Progenitor cell of endocrine pancreas (in vitro differentiated cells): ENCODE measurements around the gene FOXP1. TPM values are rescaled to one million over a fixed set of nuclear protein-coding genes. Genes with fewer than 3 reads are reported as not detected.
A peak's percentile ranks its signal among the peaks of the same experiment; 100 is the strongest.

Source experiments
- DNase-seq: peaks from one replicate; pipeline ENCODE4 v3.0.0; 2021; ENCODE audit warnings: low spot score; ENCODE audit not compliant: unreplicated experiment
- H3K27ac Mint-ChIP-seq: 2 replicates; pipeline ENCODE4 v1.8.0; 2021; ENCODE audit warnings: mild to moderate bottlenecking, moderate library complexity, mixed read lengths
- H3K27me3 Mint-ChIP-seq: 2 replicates; pipeline ENCODE4 v1.8.0; 2021; ENCODE audit warnings: mixed read lengths
- H3K36me3 Mint-ChIP-seq: 2 replicates; pipeline ENCODE4 v1.8.0; 2022; ENCODE audit warnings: mixed read lengths; ENCODE audit not compliant: insufficient read depth
- H3K4me1 Mint-ChIP-seq: 2 replicates; pipeline ENCODE4 v1.8.0; 2021; ENCODE audit warnings: low read depth, mixed read lengths
- H3K4me3 Mint-ChIP-seq: 2 replicates; pipeline ENCODE4 v1.8.0; 2021; ENCODE audit warnings: low read depth, mild to moderate bottlenecking, moderate library complexity, mixed read lengths
- H3K9me3 Mint-ChIP-seq: 2 replicates; pipeline ENCODE4 v1.8.0; 2021; ENCODE audit warnings: low read depth, mixed read lengths
- total RNA-seq: library from RNA; stranded (reverse); gene quantifications from 2 replicates; pipeline ENCODE4 v1.2.1, GENCODE V29; 2021
- TF ChIP-seq, protein P1 (sequence below): fragments of 200-600 bp; sonication (generic); IDR thresholded peaks from one replicate; pipeline ENCODE4 v1.5.0; 2021; ENCODE audit warnings: antibody characterized with exemption, mild to moderate bottlenecking; ENCODE audit not compliant: unreplicated experiment

Gene FOXP1
- total RNA-seq, 1 donor from 2014 or later, result 242 TPM

- Mint-ChIP-seq H3K27ac (peak overlapping the region; percentile 11), H3K4me3 (no peak overlapping the region), H3K36me3 (no peaks in the 10 kb centered on the region), H3K27me3 (no peaks in the 10 kb centered on the region), H3K4me1 (peaks cover 6% of the 10 kb centered on the region), H3K9me3 (no peaks in the 10 kb centered on the region)
- TF ChIP-seq, protein P1, sequence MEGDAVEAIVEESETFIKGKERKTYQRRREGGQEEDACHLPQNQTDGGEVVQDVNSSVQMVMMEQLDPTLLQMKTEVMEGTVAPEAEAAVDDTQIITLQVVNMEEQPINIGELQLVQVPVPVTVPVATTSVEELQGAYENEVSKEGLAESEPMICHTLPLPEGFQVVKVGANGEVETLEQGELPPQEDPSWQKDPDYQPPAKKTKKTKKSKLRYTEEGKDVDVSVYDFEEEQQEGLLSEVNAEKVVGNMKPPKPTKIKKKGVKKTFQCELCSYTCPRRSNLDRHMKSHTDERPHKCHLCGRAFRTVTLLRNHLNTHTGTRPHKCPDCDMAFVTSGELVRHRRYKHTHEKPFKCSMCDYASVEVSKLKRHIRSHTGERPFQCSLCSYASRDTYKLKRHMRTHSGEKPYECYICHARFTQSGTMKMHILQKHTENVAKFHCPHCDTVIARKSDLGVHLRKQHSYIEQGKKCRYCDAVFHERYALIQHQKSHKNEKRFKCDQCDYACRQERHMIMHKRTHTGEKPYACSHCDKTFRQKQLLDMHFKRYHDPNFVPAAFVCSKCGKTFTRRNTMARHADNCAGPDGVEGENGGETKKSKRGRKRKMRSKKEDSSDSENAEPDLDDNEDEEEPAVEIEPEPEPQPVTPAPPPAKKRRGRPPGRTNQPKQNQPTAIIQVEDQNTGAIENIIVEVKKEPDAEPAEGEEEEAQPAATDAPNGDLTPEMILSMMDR, result no peak
- no peak for DNase-seq
These were observed 632.2 kb downstream of the FOXP1 start for GRCh38 chr3:70951316-70951715.

- Mint-ChIP-seq H3K27me3 (no peaks in the 10 kb centered on the region), H3K36me3 (no peaks in the 10 kb centered on the region), H3K9me3 (no peaks in the 10 kb centered on the region), H3K4me3 (no peak overlapping the region), H3K4me1 (no peaks in the 10 kb centered on the region), H3K27ac (no peak overlapping the region)
- no peak for DNase-seq
- TF ChIP-seq, protein P1, result no peak
These were observed 635.9 kb downstream of the FOXP1 start for GRCh38 chr3:70947579-70947978.

DNA sequence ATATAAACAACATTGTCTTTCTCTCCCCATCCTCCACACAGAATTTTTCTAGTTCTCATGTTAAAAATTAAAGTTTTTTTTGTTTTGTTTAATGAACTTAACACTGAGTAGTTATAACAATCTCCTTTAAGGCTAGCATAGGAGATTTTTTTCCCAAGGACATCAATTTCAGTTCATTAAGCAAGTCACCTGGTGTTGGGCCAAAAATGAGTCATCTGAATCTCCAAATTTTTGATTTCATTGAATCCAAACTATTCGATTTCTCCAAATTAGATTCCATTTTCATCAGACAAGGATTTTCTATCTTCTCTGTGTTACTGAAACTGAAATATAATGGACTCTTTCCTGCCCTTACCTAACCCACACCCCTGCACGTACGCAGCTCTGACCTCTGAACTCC, 639.6 kb downstream of the FOXP1 start:
- Mint-ChIP-seq H3K27ac (no peak overlapping the region), H3K4me1 (no peaks in the 10 kb centered on the region), H3K4me3 (no peak overlapping the region), H3K36me3 (no peaks in the 10 kb centered on the region), H3K9me3 (peaks cover 3% of the 10 kb centered on the region), H3K27me3 (no peaks in the 10 kb centered on the region)
- TF ChIP-seq, protein P1, result no peak
- no peak for DNase-seq

- Mint-ChIP-seq H3K36me3 (no peaks in the 10 kb centered on the region), H3K9me3 (no peaks in the 10 kb centered on the region), H3K4me3 (no peak overlapping the region), H3K27ac (no peak overlapping the region), H3K4me1 (no peaks in the 10 kb centered on the region), H3K27me3 (no peaks in the 10 kb centered on the region)
- TF ChIP-seq, protein P1, result no peak
- DNase-seq, result no peak
These were observed 650.3 kb downstream of the FOXP1 start for GRCh38 chr3:70933105-70933810.

GRCh38 chr3:70930066-70930465, 653.5 kb downstream of the FOXP1 start:
- Mint-ChIP-seq H3K4me3 (no peak overlapping the region), H3K4me1 (no peaks in the 10 kb centered on the region), H3K9me3 (no peaks in the 10 kb centered on the region), H3K36me3 (no peaks in the 10 kb centered on the region), H3K27me3 (no peaks in the 10 kb centered on the region), H3K27ac (no peak overlapping the region)
- no peak for DNase-seq
- TF ChIP-seq, protein P1, result no peak
